Hepatocyte (in vitro differentiated cells): ENCODE results near the gene TTF2. TPM values are rescaled to one million over a fixed set of nuclear protein-coding genes. Genes with fewer than 3 reads are reported as not detected.

Experiments
- DNase-seq: peaks from one replicate; pipeline ENCODE4 v3.0.0-alpha.2; 2016; ENCODE audit warnings: low spot score
- H2AFZ ChIP-seq: fragments of 200-600 bp; sonication (generic); 2 replicates; pipeline ENCODE4 v1.6.0; 2016; ENCODE audit warnings: antibody characterized with exemption, mild to moderate bottlenecking
- H3K27ac ChIP-seq: fragments of 200-600 bp; sonication (generic); 2 replicates; pipeline ENCODE4 v1.5.1; 2016; ENCODE audit warnings: mild to moderate bottlenecking
- H3K27me3 ChIP-seq: fragments of 200-600 bp; sonication (generic); 2 replicates; pipeline ENCODE4 v1.6.1; 2016
- H3K36me3 ChIP-seq: fragments of 200-600 bp; sonication (generic); replicated peaks from 2 replicates; pipeline ENCODE4 v1.5.1; 2016; ENCODE audit warnings: low read depth; ENCODE audit not compliant: insufficient read depth
- H3K4me1 ChIP-seq: fragments of 200-600 bp; sonication (generic); 2 replicates; pipeline ENCODE4 v1.5.1; 2016; ENCODE audit warnings: mild to moderate bottlenecking, moderate library complexity; ENCODE audit not compliant: insufficient read depth
- H3K4me2 ChIP-seq: fragments of 200-600 bp; sonication (generic); 2 replicates; pipeline ENCODE4 v1.6.0; 2016
- H3K4me3 ChIP-seq: fragments of 200-600 bp; sonication (generic); 2 replicates; pipeline ENCODE4 v1.5.1; 2016; ENCODE audit warnings: mild to moderate bottlenecking
- H3K79me2 ChIP-seq: fragments of 200-600 bp; sonication (generic); 2 replicates; pipeline ENCODE4 v1.6.0; 2017; ENCODE audit warnings: mild to moderate bottlenecking
- H3K9me2 ChIP-seq: fragments of 200-600 bp; sonication (generic); replicated peaks from 2 replicates; pipeline ENCODE4 v1.6.0; 2017; ENCODE audit warnings: mild to moderate bottlenecking; ENCODE audit not compliant: insufficient read depth
- H3K9me3 ChIP-seq: fragments of 200-600 bp; sonication (generic); 2 replicates; pipeline ENCODE4 v1.5.1; 2016; ENCODE audit warnings: low read depth, mild to moderate bottlenecking
- H4K20me1 ChIP-seq: fragments of 200-600 bp; sonication (generic); 2 replicates; pipeline ENCODE4 v1.6.0; 2016; ENCODE audit warnings: mild to moderate bottlenecking; ENCODE audit not compliant: insufficient read depth, poor library complexity, severe bottlenecking
- CTCF ChIP-seq: fragments of 200-600 bp; sonication (generic); IDR thresholded peaks from 2 replicates; pipeline ENCODE4 v1.5.1; 2016; ENCODE audit warnings: antibody characterized with exemption, mild to moderate bottlenecking; ENCODE audit not compliant: poor library complexity
- EZH2 ChIP-seq: fragments of 200-600 bp; sonication (generic); IDR thresholded peaks from 2 replicates; pipeline ENCODE4 v1.6.1; 2016; ENCODE audit warnings: antibody characterized with exemption, mild to moderate bottlenecking, borderline replicate concordance
- EZH2phosphoT487 ChIP-seq: fragments of 200-600 bp; sonication (generic); IDR thresholded peaks from one replicate; pipeline ENCODE4 v1.6.1; 2018; ENCODE audit warnings: antibody characterized with exemption, mild to moderate bottlenecking, low read depth, moderate library complexity; ENCODE audit not compliant: unreplicated experiment, severe bottlenecking
- WGBS: methylation state at CpG from one replicate; pipeline ENCODE4 v1.1.6; 2016; ENCODE audit warnings: low lambda C conversion rate; ENCODE audit errors: missing lambda C conversion rate; 5-methylcytosine and 5-hydroxymethylcytosine counted together
- polyA plus RNA-seq: library from polyadenylated mRNA; unstranded; fragments of >200 nt; fragmentation: Nextera tagmentation; extraction: Ambion mirVana; gene quantifications from 2 replicates; pipeline ENCODE4 v1.2.1, GENCODE V29; 2016
- total RNA-seq: library from RNA; depleted of rRNA; stranded (reverse); fragments of >200 nt; gene quantifications from 2 replicates; pipeline ENCODE4 v1.2.3, GENCODE V29; 2014

The TTF2 gene
- total and polyA plus RNA-seq, 2 experiments from 2014 or later, result 13.8 to 14.3 TPM

GRCh38 chr1:117137281-117137855, 77.2 kb downstream of the TTF2 start:
- H3K27ac ChIP-seq, result no peak overlapping the region
- H3K4me1 ChIP-seq, result no peaks in the 10 kb centered on the region
- no peak overlapping the region for H3K4me2 ChIP-seq
- H3K9me3 ChIP-seq, result no peaks in the 10 kb centered on the region
- no peaks in the 10 kb centered on the region for H3K9me2 ChIP-seq
- TF ChIP-seq EZH2 (no peak), CTCF (no peak), EZH2phosphoT487 (no peak)
- H2AFZ ChIP-seq, result no peak overlapping the region
- H3K79me2 ChIP-seq, result no peaks in the 10 kb centered on the region
- no peaks in the 10 kb centered on the region for H3K36me3 ChIP-seq
- H4K20me1 ChIP-seq, result no peaks in the 10 kb centered on the region
- 42% methylated on average over 3 of the region's 3 CpGs for WGBS
- H3K27me3 ChIP-seq, result no peaks in the 10 kb centered on the region
- DNase-seq, result no peak
- no peak overlapping the region for H3K4me3 ChIP-seq

GRCh38 chr1:117138106-117138505, 78.0 kb downstream of the TTF2 start:
- no peaks in the 10 kb centered on the region for H3K9me2 ChIP-seq
- H3K9me3 ChIP-seq, result no peaks in the 10 kb centered on the region
- TF ChIP-seq EZH2phosphoT487, result no peak
- no peak for TF ChIP-seq CTCF
- TF ChIP-seq EZH2, result no peak
- 97% methylated on average over 3 of the region's 3 CpGs for WGBS
- H3K27ac ChIP-seq, result no peak overlapping the region
- H3K27me3 ChIP-seq, result no peaks in the 10 kb centered on the region
- no peaks in the 10 kb centered on the region for H4K20me1 ChIP-seq
- H3K79me2 ChIP-seq, result no peaks in the 10 kb centered on the region
- peaks cover 1% of the 10 kb centered on the region for H3K4me1 ChIP-seq
- no peak overlapping the region for H2AFZ ChIP-seq
- H3K4me3 ChIP-seq, result no peak overlapping the region
- no peak for DNase-seq
- H3K4me2 ChIP-seq, result no peak overlapping the region
- no peaks in the 10 kb centered on the region for H3K36me3 ChIP-seq

GRCh38 chr1:117138561-117138960, 78.4 kb downstream of the TTF2 start:
- Histone ChIP-seq H3K79me2 (no peaks in the 10 kb centered on the region), H3K4me2 (no peak overlapping the region), H3K9me2 (no peaks in the 10 kb centered on the region), H3K4me3 (no peak overlapping the region), H3K27ac (no peak overlapping the region), H3K27me3 (no peaks in the 10 kb centered on the region), H2AFZ (no peak overlapping the region), H3K4me1 (peaks cover 6% of the 10 kb centered on the region), H4K20me1 (no peaks in the 10 kb centered on the region), H3K36me3 (no peaks in the 10 kb centered on the region), H3K9me3 (no peaks in the 10 kb centered on the region)
- DNase-seq, result no peak
- TF ChIP-seq EZH2, result no peak
- 84% methylated on average over 1 of the region's 1 CpG for WGBS

GRCh38 chr1:117142200-117142599, 82.1 kb downstream of the TTF2 start:
- H3K79me2 ChIP-seq, result no peaks in the 10 kb centered on the region
- no peak overlapping the region for H2AFZ ChIP-seq
- H3K36me3 ChIP-seq, result no peaks in the 10 kb centered on the region
- no peaks in the 10 kb centered on the region for H4K20me1 ChIP-seq
- H3K9me2 ChIP-seq, result no peaks in the 10 kb centered on the region
- peaks cover 9% of the 10 kb centered on the region for H3K4me1 ChIP-seq
- H3K4me3 ChIP-seq, result no peak overlapping the region
- WGBS, result 66% methylated on average over 2 of the region's 2 CpGs
- no peak overlapping the region for H3K27ac ChIP-seq
- no peak for DNase-seq
- no peak for TF ChIP-seq EZH2
- TF ChIP-seq EZH2phosphoT487, result no peak
- TF ChIP-seq CTCF, result no peak
- H3K4me2 ChIP-seq, result no peak overlapping the region
- no peaks in the 10 kb centered on the region for H3K9me3 ChIP-seq
- H3K27me3 ChIP-seq, result no peaks in the 10 kb centered on the region
